Measurements from ENCODE around the gene COL18A1.
"Not testable (repeated sequence)": the region's sequence is repeated elsewhere in the genome, so short reads cannot be mapped to it uniquely, and the experiment has no call there.

Gene COL18A1

GRCh38 chr21:45499970-45500577 is 95.1 kb downstream of the COL18A1 start:
- no peak for DNase-seq (ENCODE audit: low read depth)
- TF ChIP-seq CTCF (conservative IDR thresholded peaks at IDR 0.05; ENCODE audit: low read depth, low read length), result no peak

GRCh38 chr21:45501081-45502005 is 96.4 kb downstream of the COL18A1 start:
- DNase-seq (ENCODE audit: low read depth); H3K4me3 ChIP-seq (ENCODE audit: low read length): not testable (repeated sequence)

More at GRCh38 chr21:45499970-45500577, 95.1 kb downstream of the COL18A1 start:
- H3K4me3 ChIP-seq (ENCODE audit: low read length), result no peak overlapping the region

- DNase-seq (ENCODE audit: low read depth), result no peak
- TF ChIP-seq CTCF (conservative IDR thresholded peaks at IDR 0.05; ENCODE audit: low read depth, low read length), result no peak
- H3K4me3 ChIP-seq (ENCODE audit: low read length), result no peak overlapping the region
Observed at GRCh38 chr21:45502006-45502345, 97.0 kb downstream of the COL18A1 start.

GRCh38 chr21:45502600-45502999 is 97.6 kb downstream of the COL18A1 start:
- TF ChIP-seq CTCF (conservative IDR thresholded peaks at IDR 0.05; ENCODE audit: low read depth, low read length), result no peak
- DNase-seq (ENCODE audit: low read depth), result no peak
- no peak overlapping the region for H3K4me3 ChIP-seq (ENCODE audit: low read length)

GRCh38 chr21:45503226-45503625 is 98.3 kb downstream of the COL18A1 start:
- not testable (repeated sequence) for DNase-seq (ENCODE audit: low read depth); H3K4me3 ChIP-seq (ENCODE audit: low read length)

- H3K4me3 ChIP-seq (ENCODE audit: low read length), result no peak overlapping the region
- DNase-seq (ENCODE audit: low read depth), result no peak
Observed at GRCh38 chr21:45504021-45504515, 99.1 kb downstream of the COL18A1 start.

GRCh38 chr21:45504516-45505415 is 99.8 kb downstream of the COL18A1 start:
- TF ChIP-seq CTCF (conservative IDR thresholded peaks at IDR 0.05; ENCODE audit: low read depth, low read length), result no peak
- no peak for DNase-seq (ENCODE audit: low read depth)
- H3K4me3 ChIP-seq (ENCODE audit: low read length), result no peak overlapping the region

More at GRCh38 chr21:45504021-45504515, 99.1 kb downstream of the COL18A1 start:
- TF ChIP-seq CTCF (conservative IDR thresholded peaks at IDR 0.05; ENCODE audit: low read depth, low read length), result no peak

Data from retinal pigment epithelial cell (primary cell).